Amniotic epithelial cell (primary cell): ENCODE results near the gene MGMT.

ENCODE experiments used
- DNase-seq: peaks from one replicate; pipeline ENCODE4 v3.0.0-alpha.2; 2010; ENCODE audit warnings: low read depth

MGMT gene

GRCh38 chr10:129544205-129545202 lies 77.5 kb downstream of the MGMT start:
- no peak for DNase-seq

GRCh38 chr10:129545261-129545660 lies 78.2 kb downstream of the MGMT start:
- DNase-seq: peak; percentile 74

- no peak for DNase-seq
Observed at GRCh38 chr10:129546106-129546505, 79.1 kb downstream of the MGMT start.

- no peak for DNase-seq
Observed at GRCh38 chr10:129547608-129548007, 80.6 kb downstream of the MGMT start.

DNA sequence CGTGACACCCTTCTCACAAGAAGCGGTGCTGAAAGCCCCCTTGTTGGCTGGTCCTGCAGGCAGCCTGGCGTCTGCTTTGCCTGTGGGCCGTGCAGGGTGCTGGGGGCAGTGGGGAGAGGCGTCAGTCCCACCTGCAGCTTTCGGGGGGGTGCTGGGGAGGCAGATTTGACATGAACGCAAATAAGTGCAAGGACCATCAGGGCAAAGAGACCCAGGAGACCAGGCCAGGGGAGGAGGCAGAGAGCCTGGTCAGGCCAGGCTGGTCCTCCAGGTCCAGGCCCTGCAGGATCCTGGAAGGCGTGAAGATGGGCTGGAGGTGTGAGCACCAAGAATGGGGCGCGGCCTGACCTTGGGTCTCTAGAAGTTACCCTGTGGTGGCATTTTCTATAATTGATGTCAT lies 81.6 kb downstream of the MGMT start:
- DNase-seq: no peak

DNA sequence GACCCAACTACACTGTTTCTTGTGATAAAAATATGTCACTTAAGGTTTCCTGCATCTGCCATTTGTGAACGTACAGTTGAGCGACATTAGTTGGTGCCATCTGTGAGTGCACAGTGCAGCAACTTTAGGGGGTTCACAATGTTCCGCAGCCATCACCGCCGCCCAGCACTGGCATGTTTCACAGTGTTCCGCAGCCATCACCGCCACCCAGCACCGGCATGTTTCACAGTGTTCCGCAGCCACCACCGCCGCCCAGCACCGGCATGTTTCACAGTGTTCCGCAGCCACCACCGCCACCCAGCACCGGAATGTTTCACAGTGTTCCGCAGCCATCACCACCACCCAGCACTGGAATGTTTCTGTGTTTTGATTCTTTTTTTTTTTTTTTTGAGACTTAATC lies 83.0 kb downstream of the MGMT start:
- DNase-seq: no peak

DNA sequence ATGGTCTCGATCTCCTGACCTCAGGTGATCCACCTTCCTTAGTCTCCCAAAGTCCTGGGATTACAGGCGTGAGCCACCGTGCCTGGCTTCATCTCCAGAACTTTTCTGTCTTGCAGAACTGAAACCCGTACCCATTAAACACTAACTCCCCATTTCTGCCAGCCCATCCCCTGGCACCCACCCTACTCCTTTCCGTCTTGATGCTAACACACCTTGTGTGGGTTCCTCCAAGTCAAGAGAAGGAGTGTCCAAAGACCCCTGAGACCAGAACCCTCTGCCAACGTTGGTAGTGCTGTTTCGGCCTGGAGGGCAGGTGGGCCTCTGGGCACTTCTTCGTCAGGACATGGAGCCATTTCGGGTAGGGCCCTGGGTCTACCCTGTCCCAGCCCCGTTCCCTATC lies 83.6 kb downstream of the MGMT start:
- DNase-seq: no peak

GRCh38 chr10:129552119-129552518 lies 85.1 kb downstream of the MGMT start:
- DNase-seq: no peak

DNA sequence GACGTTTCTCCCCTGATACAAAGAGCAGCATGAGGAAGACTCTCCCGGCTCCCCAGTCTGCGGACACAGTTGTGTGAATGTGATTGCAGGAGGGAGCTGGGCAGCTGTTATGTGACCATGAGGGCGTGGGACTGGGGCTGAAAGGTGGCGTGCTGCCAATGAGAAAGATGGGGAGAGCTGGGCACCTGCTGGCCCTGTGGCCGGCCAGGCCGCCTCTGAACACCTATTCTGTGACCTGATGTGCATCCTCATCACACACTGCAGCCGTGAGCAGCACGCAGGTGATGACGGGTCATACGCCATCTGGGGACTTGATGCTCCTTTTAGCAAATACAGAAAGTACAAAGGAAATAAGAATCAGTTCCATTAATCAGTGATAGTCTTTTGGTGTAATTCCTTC lies 86.9 kb downstream of the MGMT start:
- DNase-seq: no peak

GRCh38 chr10:129556316-129556715 lies 89.3 kb downstream of the MGMT start:
- DNase-seq: no peak

DNA sequence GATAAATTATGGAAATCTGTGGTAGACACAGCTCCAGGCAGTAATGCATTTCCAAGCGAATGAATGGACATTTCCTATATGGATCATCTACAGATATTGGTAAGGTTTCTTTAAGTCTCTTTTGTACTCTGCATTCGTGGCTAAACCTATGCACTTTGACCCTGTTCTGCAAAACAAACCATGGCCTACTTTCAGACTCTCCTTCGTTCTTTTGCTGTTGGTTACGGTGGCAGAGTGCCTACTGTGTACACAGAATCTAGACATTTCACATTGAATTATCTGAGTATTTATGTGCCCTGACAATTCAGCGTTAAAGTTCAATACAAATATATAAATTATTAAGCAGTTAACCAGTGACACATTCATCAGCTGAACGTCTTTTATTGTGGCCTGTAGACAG lies 93.3 kb downstream of the MGMT start:
- DNase-seq: no peak

DNA sequence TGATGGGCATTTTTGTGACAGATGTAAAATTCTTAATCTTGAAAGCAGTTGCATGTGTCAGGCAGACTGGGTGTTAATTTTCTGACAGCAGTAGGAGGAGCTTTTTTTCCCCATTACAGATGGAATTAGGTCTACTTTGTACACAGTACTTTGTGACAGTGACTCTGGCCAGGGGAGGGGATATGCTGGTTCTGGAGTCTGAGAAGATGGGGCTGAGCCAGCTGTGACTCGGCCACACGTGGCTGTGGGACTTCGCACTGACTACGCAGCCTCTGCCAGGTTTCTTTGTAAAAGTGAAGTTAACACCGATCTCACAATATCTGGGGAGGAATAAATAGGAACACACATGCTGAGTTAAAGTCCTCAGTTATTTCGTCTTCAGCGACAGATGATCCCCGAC lies 95.4 kb downstream of the MGMT start:
- DNase-seq: no peak

- DNase-seq: no peak
Observed at GRCh38 chr10:129564923-129565322, 97.9 kb downstream of the MGMT start.

DNA sequence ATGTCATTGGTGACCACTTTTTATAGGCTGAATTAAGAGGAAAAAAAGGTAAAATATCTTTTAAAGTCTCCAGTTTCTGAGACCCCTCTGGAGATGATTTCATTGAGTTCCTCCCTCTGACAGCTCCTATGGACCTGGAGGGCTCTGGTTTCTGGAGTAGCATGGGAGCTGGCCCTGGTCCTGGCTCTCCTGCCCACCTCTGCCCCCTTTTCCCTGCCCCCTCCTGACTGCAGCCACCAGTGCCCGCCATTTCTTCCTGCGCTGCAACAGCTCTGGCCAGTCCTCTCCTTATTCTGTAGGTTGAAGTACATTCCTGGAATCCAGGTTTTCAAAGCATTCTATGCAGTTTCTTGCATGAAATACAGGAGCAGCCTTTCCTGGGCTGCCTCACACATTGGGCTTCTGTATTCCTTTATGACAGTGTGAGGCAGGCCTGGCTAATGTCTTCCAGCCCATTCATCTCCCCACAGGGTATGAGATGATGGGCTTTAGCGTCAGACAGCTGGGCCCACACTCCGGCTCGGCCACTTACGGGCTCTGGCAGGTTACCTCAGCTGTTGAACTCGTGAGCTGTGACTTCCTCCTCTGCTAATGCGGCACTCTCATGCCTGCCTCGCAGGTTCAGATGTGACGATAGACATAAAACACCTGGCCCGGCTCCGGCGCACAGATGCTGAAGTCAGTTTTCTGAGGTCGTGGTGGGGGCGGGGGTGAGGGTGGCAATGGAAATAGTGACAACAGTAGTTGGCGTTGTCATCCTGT lies 101.7 kb downstream of the MGMT start:
- no peak for DNase-seq

GRCh38 chr10:129570185-129570584 lies 103.1 kb downstream of the MGMT start:
- no peak for DNase-seq

- no peak for DNase-seq
Observed at GRCh38 chr10:129579228-129579627, 112.2 kb downstream of the MGMT start.

DNA sequence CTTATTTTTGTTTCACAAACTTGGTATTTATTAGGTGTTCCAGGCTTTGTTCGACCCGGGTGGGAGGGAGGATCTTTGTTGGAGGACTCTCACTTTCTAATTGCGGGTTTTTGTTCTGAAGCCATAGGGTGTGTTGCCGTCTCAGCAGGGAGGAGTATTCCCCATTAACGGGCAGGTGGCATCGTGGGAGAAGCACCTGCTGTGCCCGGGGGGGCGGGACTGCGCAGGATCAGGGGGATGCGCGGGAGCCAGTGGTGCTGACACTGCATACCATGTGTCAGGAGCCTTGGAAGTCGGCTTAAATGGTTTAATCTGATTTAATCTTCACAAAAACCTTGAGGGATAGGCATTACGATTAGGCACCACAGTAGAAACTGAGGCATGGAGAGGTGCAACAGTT lies 113.0 kb downstream of the MGMT start:
- no peak for DNase-seq

GRCh38 chr10:129580901-129581300 lies 113.9 kb downstream of the MGMT start:
- DNase-seq: no peak

DNA sequence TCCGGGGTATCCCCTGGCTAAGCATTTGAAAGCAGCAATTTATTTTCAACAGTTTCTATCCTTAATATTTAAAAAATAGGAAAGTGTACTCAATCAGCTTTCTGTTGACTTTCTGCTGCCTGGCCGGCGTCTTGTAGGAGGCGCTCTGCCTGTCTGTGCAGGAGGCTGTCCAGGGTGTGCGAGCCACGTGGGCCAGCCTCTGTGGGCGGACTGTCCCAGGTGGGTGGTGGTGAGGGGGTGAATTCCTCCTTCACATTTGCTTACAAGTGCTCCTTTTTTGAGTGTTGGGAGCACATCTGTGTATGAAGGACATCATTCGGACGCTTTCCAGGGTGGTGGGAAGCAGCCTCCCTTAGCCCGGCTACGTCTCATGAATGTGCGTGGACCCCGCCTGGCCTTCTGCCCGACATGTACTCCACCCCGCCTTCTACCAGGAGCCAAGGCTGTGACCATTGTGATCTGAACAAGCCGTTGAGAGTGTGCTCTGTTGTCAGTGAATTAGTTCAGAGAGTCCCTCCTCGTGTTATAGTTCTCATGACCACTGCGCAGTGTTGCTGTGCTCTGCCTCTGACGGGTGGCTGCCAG lies 114.9 kb downstream of the MGMT start:
- DNase-seq: no peak

DNA sequence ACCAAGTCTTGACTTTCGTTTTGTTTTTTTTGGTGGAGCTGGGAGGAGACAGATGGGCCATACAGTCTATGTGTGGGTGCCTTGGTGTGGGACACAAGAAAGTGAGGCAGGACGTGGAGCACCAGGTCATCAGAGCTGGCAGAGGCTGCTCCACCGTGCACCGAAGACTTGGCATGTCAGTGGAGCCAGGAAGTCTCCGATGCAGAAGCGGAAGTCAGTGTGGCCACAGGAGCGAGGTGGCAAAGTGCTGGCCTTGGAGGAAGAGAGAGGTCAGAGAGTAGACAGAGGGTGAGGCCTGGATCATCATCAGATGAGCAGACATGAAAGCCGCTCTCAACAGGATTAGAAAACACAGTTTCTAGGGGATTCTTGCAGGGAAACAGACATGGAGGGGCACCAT lies 116.8 kb downstream of the MGMT start:
- no peak for DNase-seq

DNA sequence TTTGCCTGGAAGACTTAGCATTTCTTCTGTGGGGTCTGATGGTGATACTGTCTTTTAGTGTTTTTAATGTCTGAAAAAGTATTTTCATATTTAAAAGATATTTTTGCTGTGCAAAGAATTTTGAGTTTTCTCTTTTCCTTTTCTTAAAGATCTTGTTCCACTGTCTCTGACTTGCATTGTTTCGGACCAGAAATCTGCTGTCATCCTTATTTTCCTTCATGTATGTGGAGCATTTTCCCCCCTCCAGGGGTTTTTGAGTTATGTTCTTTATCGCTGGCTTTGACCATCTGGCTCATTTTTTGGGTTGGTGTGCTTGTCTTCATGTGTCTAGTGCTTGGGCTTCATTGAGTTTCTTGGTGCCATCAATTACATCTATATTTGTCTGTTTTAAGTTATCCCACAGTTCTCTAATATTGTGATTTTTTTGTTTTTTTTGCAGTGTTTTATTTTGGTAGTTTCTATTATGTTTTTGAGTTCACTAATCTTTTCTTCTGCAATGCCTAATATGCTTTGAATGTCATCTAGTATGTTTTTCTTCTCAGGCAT lies 119.9 kb downstream of the MGMT start:
- peak; percentile 4 for DNase-seq

DNA sequence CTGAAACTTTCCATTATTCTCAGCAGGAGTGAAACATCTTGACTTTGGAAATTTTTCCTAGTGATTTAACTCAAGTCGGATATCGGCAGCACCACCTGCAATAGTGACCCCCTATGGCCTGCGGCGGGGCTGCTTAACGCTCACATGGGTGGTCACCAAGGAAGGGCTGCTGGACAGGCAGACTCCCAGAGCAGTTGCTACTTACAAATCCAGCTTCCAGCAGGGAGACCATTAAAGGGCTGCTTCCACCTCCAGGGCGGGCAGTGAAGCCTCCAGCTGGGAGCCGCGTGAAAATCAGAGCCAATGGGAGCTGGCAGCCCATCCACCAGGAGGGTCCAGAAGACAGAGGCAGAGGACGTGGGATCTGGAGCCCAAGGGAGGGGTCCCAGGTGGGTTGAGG lies 122.5 kb downstream of the MGMT start:
- no peak for DNase-seq

- DNase-seq: no peak
Observed at GRCh38 chr10:129593953-129594352, 126.9 kb downstream of the MGMT start.
